ENCODE data around the gene GNA12. TPM values are rescaled to one million over a fixed set of nuclear protein-coding genes. Genes with fewer than 3 reads are reported as not detected.

The GNA12 gene
- total and polyA plus RNA-seq, 9 of the 15 experiments (the other 6 are each of a cell fraction or from before 2014, with no cell fraction given): 0.65 to 32.7 (median 9.6) TPM

GRCh38 chr7:2705371-2706096, 138.6 kb downstream of the GNA12 start:
- CTCF ChIA-PET (ENCODE audit: low intra/inter-chr PET ratio): no interaction called here
- POLR2A ChIA-PET: interaction anchor here (0.6 to 1.1 kb wide), 4 partner anchors 8 to 20 kb away, joined by 3 to 5 read pairs (median 3); no protein-coding TSS in a partner anchor
- BruUV-seq (replicated peaks): no TSS peak
- Histone ChIP-seq H3K9ac (ENCODE audit: insufficient read depth in 1 of 2, low read depth in 2 of 2, low read length in 2 of 2) (no peak overlapping the region), H3K27me3 (ENCODE audit: control insufficient read depth in 2 of 2, insufficient read depth in 2 of 2, low read length in 2 of 2) (peaks cover 21 to 46% of the 10 kb centered on the region in 2 experiments; a peak in 4 of 5 replicates), H3K9me3 (replicated peaks; ENCODE audit: control insufficient read depth, insufficient read depth, low read depth, low read length) (no peaks in the 10 kb centered on the region), H3K9me1 (ENCODE audit: control insufficient read depth, insufficient read depth, low read length) (no peaks in the 10 kb centered on the region), H3K79me2 (ENCODE audit: control insufficient read depth, insufficient read depth, low read length) (no peaks in the 10 kb centered on the region), H3K4me1 (replicated peaks in 1 of 2; ENCODE audit: control insufficient read depth in 2 of 2, insufficient read depth in 2 of 2, low read length in 2 of 2) (peaks cover 0 to 43% of the 10 kb centered on the region in 2 experiments; a peak in 3 of 5 replicates), H3K4me2 (ENCODE audit: insufficient read depth, low read length) (no peak overlapping the region), H2AFZ (ENCODE audit: low read depth, low read length) (no peak overlapping the region), H3K27ac (ENCODE audit: extremely low read depth, low read depth, low read length) (no peak overlapping the region), H3K4me3 (no peak overlapping the region), H3K36me3 (ENCODE audit: control insufficient read depth, insufficient read depth, low read length) (no peaks in the 10 kb centered on the region), H4K20me1 (replicated peaks; ENCODE audit: control insufficient read depth, insufficient read depth, low read length) (0 out of 2 replicates have a peak, but pooled peaks cover 7% of the 10 kb centered on the region)
- no peak for FAIRE-seq
- WGBS (ENCODE audit: insufficient coverage, low coverage, missing lambda C conversion rate): 15% methylated on average over 14 of the region's 14 CpGs
- in situ Hi-C loops (cut with MboI) (no loop called here), intact Hi-C loops (cut with micrococcal nuclease) (no loop called here)
- no peak for ATAC-seq
- DNase-seq (ENCODE audit: extremely low read depth in 1 of 4, low spot score in 3 of 4): no peak
- TF ChIP-seq RBM25 (IDR thresholded peaks at IDR 0.05; ENCODE audit: low read depth, low read length, severe bottlenecking): no peak
- TF ChIP-seq, protein P1, sequence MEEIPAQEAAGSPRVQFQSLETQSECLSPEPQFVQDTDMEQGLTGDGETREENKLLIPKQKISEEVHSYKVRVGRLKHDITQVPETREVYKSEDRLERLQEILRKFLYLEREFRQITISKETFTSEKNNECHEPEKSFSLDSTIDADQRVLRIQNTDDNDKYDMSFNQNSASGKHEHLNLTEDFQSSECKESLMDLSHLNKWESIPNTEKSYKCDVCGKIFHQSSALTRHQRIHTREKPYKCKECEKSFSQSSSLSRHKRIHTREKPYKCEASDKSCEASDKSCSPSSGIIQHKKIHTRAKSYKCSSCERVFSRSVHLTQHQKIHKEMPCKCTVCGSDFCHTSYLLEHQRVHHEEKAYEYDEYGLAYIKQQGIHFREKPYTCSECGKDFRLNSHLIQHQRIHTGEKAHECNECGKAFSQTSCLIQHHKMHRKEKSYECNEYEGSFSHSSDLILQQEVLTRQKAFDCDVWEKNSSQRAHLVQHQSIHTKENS (CRISPR knock-in tag; IDR thresholded peaks at IDR 0.05): no peak
- no peak for TF ChIP-seq ZNF696 (CRISPR knock-in tag; conservative IDR thresholded peaks at IDR 0.05)
- no peak for TF ChIP-seq SMAD1 (IDR thresholded peaks at IDR 0.05; ENCODE audit: low read depth, low read length, partially characterized antibody)
- TF ChIP-seq, protein P2, sequence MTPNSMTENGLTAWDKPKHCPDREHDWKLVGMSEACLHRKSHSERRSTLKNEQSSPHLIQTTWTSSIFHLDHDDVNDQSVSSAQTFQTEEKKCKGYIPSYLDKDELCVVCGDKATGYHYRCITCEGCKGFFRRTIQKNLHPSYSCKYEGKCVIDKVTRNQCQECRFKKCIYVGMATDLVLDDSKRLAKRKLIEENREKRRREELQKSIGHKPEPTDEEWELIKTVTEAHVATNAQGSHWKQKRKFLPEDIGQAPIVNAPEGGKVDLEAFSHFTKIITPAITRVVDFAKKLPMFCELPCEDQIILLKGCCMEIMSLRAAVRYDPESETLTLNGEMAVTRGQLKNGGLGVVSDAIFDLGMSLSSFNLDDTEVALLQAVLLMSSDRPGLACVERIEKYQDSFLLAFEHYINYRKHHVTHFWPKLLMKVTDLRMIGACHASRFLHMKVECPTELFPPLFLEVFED (CRISPR knock-in tag; conservative IDR thresholded peaks at IDR 0.05): no peak
- no peak for TF ChIP-seq EZH2 (IDR thresholded peaks at IDR 0.05; ENCODE audit: borderline replicate concordance, low read depth, low read length)
- no peak for TF ChIP-seq FIP1L1 (IDR thresholded peaks at IDR 0.05; ENCODE audit: low read depth, low read length, poor library complexity, severe bottlenecking)
- TF ChIP-seq MITF (IDR thresholded peaks at IDR 0.05): no peak
- TF ChIP-seq PRMT5 (CRISPR knock-in tag; IDR thresholded peaks at IDR 0.05): no peak
- no peak for TF ChIP-seq TFE3 (CRISPR knock-in tag; IDR thresholded peaks at IDR 0.05)
- no peak for TF ChIP-seq XRCC4 (IDR thresholded peaks at IDR 0.05; ENCODE audit: extremely low read depth, insufficient read depth, insufficient read length)
- TF ChIP-seq CHCHD3 (CRISPR knock-in tag; IDR thresholded peaks at IDR 0.05): no peak
- no peak for TF ChIP-seq KHSRP (IDR thresholded peaks at IDR 0.05)
- no peak for TF ChIP-seq FOXK1 (CRISPR knock-in tag; IDR thresholded peaks at IDR 0.05; ENCODE audit: borderline replicate concordance)
- no peak for TF ChIP-seq WHSC1 (IDR thresholded peaks at IDR 0.05; ENCODE audit: low read length)

Data from K562 (cell line).